Measurements from ENCODE around the gene RRP1B. TPM values are rescaled to one million over a fixed set of nuclear protein-coding genes. Genes with fewer than 3 reads are reported as not detected.
A peak's percentile ranks its signal among the peaks of the same experiment; 100 is the strongest.

RRP1B gene
- total and polyA plus RNA-seq, 9 of the 15 experiments (the other 6 are each of a cell fraction or from before 2014, with no cell fraction given) = 6.8 to 66.6 (median 41.9) TPM

- peak; percentile 100 for TF ChIP-seq ZBTB33 (CRISPR knock-in tag; IDR thresholded peaks at IDR 0.05)
- TF ChIP-seq IRF2 (CRISPR knock-in tag; IDR thresholded peaks at IDR 0.05) = 0 out of 2 replicates have a peak, but pooled peaks have one; percentile 45
- TF ChIP-seq ZBTB34 (CRISPR knock-in tag; IDR thresholded peaks at IDR 0.05) = peak; percentile 75; the same call in 1 of the 2 replicates
- TF ChIP-seq ELF1 (tag; IDR thresholded peaks at IDR 0.05) = 0 out of 2 replicates have a peak, but pooled peaks have one; percentile 59
- TF ChIP-seq ERF (CRISPR knock-in tag; IDR thresholded peaks at IDR 0.05) = peak; percentile 23; the same call in 1 of the 2 replicates
- TF ChIP-seq HDAC1 (IDR thresholded peaks at IDR 0.05) = peak in 1 of 2 experiments; percentile 91; a peak in 2 of 4 replicates
- TF ChIP-seq HMGXB4 (CRISPR knock-in tag; IDR thresholded peaks at IDR 0.05) = peak; percentile 98
- peak; percentile 74; the same call in 1 of the 2 replicates for TF ChIP-seq CEBPG (CRISPR knock-in tag; IDR thresholded peaks at IDR 0.05)
- TF ChIP-seq CEBPG (tag; conservative IDR thresholded peaks at IDR 0.05 in 1 of 2, IDR thresholded peaks at IDR 0.05 in 1 of 2) = no peak
- peak; percentile 96 for TF ChIP-seq EP400 (IDR thresholded peaks at IDR 0.05)
- TF ChIP-seq THAP7 (CRISPR knock-in tag; IDR thresholded peaks at IDR 0.05) = peak; percentile 77; the same call in 1 of the 2 replicates
- peak; percentile 57; the same call in 1 of the 2 replicates for TF ChIP-seq MED1 (CRISPR knock-in tag; IDR thresholded peaks at IDR 0.05; ENCODE audit: borderline replicate concordance)
- TF ChIP-seq XRCC4 (IDR thresholded peaks at IDR 0.05; ENCODE audit: extremely low read depth, insufficient read depth, insufficient read length) = no peak
- TF ChIP-seq ZBTB43 (CRISPR knock-in tag; IDR thresholded peaks at IDR 0.05) = peak; percentile 94
- peak; percentile 91 for TF ChIP-seq POLR2A (conservative IDR thresholded peaks at IDR 0.05)
- no peak for TF ChIP-seq FOXO4 (CRISPR knock-in tag; IDR thresholded peaks at IDR 0.05)
- TF ChIP-seq TCF3 (CRISPR knock-in tag; IDR thresholded peaks at IDR 0.05) = peak; percentile 32; the same call in 1 of the 2 replicates
- 0 out of 2 replicates have a peak, but pooled peaks have one; percentile 11 for TF ChIP-seq HSF4 (CRISPR knock-in tag; IDR thresholded peaks at IDR 0.05; ENCODE audit: borderline replicate concordance)
Measured at GRCh38 chr21:43659136-43660000, at the start of gene RRP1B, which contains the start of gene HSF2BP (continued).

Data from K562 (cell line).